ENCODE data around the gene FOXP4.

Gene FOXP4

DNA sequence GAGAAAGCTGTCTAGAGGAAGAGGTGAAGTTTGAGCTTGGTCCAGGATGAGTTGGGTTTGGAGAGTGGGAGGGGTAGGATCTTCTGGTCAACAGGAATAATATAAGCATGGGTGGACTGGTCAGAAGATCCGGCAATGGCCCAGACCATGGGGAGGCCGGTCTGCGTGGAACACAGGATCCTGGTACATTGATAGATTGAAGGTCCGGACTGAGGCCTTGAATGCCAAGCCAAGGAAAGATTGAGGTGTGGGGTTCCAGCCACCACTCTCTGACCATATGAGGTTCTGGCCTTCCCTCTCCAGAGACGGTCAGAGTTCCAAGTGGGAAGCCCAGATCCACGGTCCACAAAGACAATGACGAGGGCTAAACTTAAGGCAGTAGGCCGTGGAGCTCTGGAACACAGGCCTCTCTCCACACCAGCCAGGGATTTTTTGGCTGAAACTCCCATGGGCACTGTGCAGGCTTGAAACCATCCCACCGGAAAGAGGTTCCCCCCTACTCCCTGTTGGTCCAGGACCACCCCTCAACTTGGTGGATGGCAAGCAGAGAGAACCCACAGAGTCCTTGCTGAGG is 95.3 kb downstream of the FOXP4 start:
- no peak overlapping the region for H3K4me3 ChIP-seq (ENCODE audit: low read depth, low read length)

GRCh38 chr6:41642090-41642959 is 96.1 kb downstream of the FOXP4 start:
- H3K4me3 ChIP-seq (ENCODE audit: low read depth, low read length), result no peak overlapping the region

DNA sequence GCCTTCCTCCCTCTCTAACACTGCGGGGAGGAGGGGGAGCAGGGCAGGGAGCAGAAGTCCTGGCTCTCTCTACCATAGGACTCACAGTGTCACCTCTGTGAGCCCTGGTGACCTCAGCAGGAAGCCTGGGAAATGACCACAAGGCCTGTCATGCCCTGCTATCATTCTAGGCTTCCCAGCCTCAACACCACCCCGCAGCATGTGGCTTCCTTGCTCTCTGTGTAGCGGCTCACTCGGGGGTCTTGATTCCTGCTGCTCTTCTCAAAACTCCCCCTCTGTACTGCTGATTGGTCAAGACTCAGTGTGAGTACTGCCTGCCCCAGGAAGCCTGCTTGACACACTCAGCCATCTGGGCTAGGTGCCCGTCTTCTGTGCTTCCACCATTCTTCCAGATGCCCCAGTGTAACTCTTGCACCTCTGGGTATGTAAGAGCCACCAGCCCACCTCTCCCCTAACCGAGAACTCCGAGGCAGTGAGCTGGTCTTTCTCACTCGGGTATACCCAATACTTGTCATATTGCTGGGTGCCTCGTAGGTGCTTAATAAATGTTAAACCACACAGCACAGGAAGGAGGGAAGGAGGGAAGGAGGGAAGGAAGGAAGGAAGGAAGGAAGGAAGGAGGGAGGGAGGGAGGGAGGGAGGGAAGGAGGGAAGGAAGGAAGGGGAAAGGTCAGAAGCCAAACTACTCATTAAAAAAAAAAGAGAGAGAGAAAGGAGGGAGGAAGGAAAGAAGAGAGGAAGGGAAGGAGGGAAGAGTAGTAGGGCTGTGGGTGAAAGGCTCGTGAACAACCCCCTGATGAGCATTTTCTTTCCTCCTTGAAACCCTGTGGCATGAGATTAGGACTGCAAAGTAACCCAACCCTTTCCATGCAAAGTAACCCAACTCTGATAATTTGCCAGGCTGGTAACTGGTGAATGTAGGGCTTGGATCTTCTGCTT is 97.0 kb downstream of the FOXP4 start:
- no peak overlapping the region for H3K4me3 ChIP-seq (ENCODE audit: low read depth, low read length)

DNA sequence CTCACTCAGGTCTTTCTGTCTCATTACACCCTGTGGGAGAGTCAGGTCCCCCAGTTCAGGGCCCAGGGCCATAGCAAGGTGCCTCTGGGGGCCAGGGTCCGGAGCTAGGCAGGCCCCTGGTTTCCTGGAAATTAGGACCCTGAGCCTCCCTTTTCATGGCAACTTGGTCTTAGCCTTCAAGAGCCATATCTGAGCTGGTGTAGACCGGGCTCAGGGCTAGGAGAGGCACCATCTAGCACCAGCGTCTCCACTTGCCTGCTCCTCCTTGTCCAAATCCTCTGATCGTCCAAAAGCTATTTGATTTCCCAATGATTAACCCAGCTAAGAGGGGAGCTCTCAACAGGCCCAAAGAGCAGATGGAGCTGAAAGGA is 97.7 kb downstream of the FOXP4 start:
- H3K4me3 ChIP-seq (ENCODE audit: low read depth, low read length), result no peak overlapping the region

- no peak overlapping the region for H3K4me3 ChIP-seq (ENCODE audit: low read depth, low read length)
Measured at GRCh38 chr6:41644297-41644879, 98.2 kb downstream of the FOXP4 start.

GRCh38 chr6:41645007-41645618 is 98.9 kb downstream of the FOXP4 start:
- H3K4me3 ChIP-seq (ENCODE audit: low read depth, low read length), result no peak overlapping the region

DNA sequence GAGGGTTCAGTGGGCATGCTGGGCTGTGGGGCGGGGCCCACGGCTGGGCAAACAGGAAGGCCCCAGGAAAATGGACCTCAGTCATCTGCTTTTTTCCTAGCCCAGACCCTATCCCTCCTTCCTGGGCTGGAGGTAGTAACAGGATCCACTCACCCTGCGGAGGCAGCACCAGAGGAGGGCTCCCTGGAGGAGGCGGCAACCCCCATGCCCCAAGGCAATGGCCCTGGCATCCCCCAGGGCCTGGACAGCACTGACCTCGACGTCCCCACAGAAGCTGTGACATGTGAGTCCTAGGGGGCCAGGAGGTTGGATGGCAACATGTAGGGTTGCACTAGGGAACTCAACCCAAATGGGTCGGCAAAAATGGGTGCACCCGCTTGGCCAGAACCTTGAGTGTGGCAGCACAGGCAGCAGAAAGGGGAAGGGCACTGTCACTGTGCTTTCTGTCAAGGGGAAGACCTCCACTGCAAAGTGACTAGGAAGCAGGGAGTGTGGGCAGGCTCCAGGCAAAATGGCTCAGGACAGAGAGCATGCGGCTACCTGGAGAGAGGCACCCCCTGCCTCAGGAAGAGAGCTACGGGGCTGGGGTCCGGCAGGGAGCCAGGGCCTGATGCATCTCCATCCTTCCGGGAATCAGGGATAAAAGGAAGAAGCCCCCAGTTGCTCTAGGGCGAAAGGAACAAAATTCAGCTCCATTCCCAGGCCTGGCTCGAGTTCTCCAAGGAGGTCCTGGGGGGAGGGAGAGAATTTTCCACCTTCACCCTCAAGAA is 100.0 kb downstream of the FOXP4 start:
- no peak overlapping the region for H3K4me3 ChIP-seq (ENCODE audit: low read depth, low read length)

DNA sequence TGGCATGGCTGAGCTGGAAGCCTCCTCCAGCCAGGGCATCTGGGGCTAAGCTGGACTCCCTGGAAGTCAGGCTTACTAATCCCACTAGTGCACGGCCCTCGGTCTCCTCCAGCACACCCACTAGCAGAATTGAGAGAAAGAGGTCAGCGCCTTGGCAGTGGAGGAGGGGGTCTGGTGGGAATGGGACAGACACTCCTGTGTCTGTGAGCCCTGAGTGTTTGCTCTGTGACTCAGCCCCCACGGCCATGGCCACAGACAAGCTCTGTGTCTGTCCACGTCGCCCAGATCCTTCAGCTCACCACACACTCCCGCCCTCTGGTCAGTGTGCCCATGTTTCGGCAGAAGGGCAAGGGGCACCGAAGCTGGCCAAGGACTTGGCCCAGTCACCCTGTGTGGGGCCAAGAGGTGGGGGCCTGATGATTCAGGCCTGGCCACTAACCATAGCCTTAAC is 100.9 kb downstream of the FOXP4 start:
- no peak overlapping the region for H3K4me3 ChIP-seq (ENCODE audit: low read depth, low read length)

DNA sequence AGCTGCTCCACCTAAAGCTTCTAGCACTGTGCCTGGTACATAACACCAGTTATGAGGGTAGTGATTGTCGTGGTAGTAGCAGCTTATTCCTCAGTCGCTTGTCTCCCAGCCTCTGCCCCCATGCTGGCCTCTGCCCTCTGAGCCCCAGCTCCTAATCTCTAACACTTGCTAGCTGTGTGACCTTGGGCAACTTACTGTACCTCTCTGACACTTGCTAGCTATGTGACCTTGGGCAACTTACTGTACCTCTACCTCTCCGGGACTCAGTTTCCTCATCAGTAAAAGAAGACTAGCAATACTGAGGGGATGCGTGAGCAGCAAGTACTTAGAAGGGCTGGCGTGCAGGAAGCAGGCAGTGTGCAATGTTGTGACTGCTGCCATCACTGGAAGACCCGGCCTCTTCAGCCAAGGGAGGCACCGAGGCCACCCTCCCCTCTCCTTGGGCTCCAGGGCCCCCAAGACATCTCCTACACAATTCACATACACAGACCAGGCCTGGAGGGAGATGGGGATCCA is 101.9 kb downstream of the FOXP4 start:
- H3K4me3 ChIP-seq (ENCODE audit: low read depth, low read length), result no peak overlapping the region

DNA sequence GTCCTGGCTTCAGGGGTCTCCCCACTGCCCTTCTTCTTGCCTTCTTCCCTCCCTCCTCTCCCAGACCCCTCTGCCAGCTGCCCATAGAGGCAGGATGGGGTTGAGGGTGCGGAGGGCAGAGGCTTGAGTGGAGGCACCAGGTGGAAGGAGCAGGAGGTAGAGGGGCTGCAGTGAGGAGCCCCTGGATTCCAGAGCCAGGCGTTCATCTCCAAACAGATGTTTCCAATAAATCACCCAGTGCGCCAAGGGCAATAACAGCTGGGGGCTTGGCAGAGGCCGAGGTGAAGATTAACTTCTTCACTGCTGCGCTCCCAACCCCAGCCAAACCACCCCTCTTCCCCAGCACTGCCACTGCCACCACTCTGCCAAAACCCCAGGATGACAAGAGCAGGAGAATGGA is 102.7 kb downstream of the FOXP4 start:
- H3K4me3 ChIP-seq (ENCODE audit: low read depth, low read length), result no peak overlapping the region

GRCh38 chr6:41649596-41649995 is 103.4 kb downstream of the FOXP4 start:
- H3K4me3 ChIP-seq (ENCODE audit: low read depth, low read length), result no peak overlapping the region

DNA sequence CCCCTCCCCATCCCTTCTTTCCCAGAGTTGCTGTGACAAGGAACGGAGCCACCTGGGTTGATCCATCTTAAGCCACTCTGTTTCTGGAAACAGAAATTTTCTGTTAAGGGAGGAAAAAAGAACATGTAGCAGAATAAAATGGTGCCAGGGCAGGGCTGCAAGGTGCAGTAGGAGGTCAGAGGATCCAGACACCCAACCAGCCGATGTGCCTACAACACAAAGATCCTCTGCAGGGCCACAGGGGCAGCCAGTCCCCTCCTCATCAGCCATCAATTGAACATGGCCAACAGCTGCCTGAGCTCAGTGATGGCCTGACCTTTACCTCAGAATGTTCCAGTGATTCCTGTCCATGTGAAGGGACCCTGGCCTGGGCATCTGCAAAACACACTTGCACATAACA is 103.9 kb downstream of the FOXP4 start:
- H3K4me3 ChIP-seq (ENCODE audit: low read depth, low read length), result no peak overlapping the region

- H3K4me3 ChIP-seq (ENCODE audit: low read depth, low read length), result no peak overlapping the region
Measured at GRCh38 chr6:41651246-41651961, 105.2 kb downstream of the FOXP4 start.

Data from iPS-11a (cell line).